ENCODE results near the gene PPP2R5C.

- TF ChIP-seq CTCF (IDR thresholded peaks at IDR 0.05) = no peak
- TF ChIP-seq POLR2A (IDR thresholded peaks at IDR 0.05) = no peak
These were observed 34.5 kb downstream of the PPP2R5C start for GRCh38 chr14:101796016-101796415.

Data from uterus (tissue), 2 donors.